CD4-positive, alpha-beta T cell (primary cell): Measurements from ENCODE around the gene DDN. TPM values are rescaled to one million over a fixed set of nuclear protein-coding genes. Genes with fewer than 3 reads are reported as not detected.

Experiments used
- ATAC-seq: fragments of 200-7000 bp; cut with Tn5 transposase; one replicate; pipeline ENCODE4 v1.10.0; 2022; ENCODE audit warnings: mild to moderate bottlenecking; ENCODE audit not compliant: poor library complexity
- CTCF ChIA-PET: fragments of 350-600 bp; sonication (Branson Sonifier 250); formaldehyde crosslinking; loops from one replicate; lab custom pipeline; 2021; ENCODE audit warnings: antibody characterized with exemption, inconsistent platforms; lab: Charles Lee
- POLR2A ChIA-PET: fragments of 350-600 bp; sonication (Branson Sonifier 250); formaldehyde crosslinking; loops from one replicate; lab custom pipeline; 2021; ENCODE audit warnings: antibody characterized with exemption, inconsistent platforms; lab: Charles Lee
- DNase-seq, 14 experiments: peaks; one replicate each; pipeline ENCODE4 v3.0.0-alpha.2; 2013 to 2020; ENCODE audit warnings: mixed read lengths in 2 of 14
- H3K27ac ChIP-seq, 2 donors: one replicate each; pipeline versions ENCODE4 v1.5.1 to v1.7.0; 2013; ENCODE audit warnings: low read length in 2 of 2, low read depth in 1 of 2, mild to moderate bottlenecking in 1 of 2
- H3K27me3 ChIP-seq, 2 experiments: 1 replicate in 1 of 2; 2 replicates in 1 of 2; pipeline versions ENCODE4 v1.6.1 to v1.7.0; 2013; ENCODE audit warnings: low read length in 2 of 2, control low read depth in 1 of 2, mild to moderate bottlenecking in 1 of 2, moderate library complexity in 1 of 2; ENCODE audit not compliant: insufficient read depth in 2 of 2, control insufficient read depth in 1 of 2
- H3K36me3 ChIP-seq: one replicate; pipeline ENCODE4 v1.6.1; 2013; ENCODE audit warnings: low read length, control low read depth; ENCODE audit not compliant: insufficient read depth
- H3K4me1 ChIP-seq: one replicate; pipeline ENCODE4 v1.6.1; 2013; ENCODE audit warnings: low read length, control low read depth; ENCODE audit not compliant: insufficient read depth
- H3K4me3 ChIP-seq: one replicate; pipeline ENCODE4 v1.5.1; 2013; ENCODE audit warnings: mild to moderate bottlenecking, low read length, moderate library complexity
- H3K9me3 ChIP-seq, 2 experiments: 1 replicate in 1 of 2; 2 replicates in 1 of 2; pipeline versions ENCODE4 v1.6.1 to v1.7.0; 2013; ENCODE audit warnings: low read length in 2 of 2, mild to moderate bottlenecking in 2 of 2, control low read depth in 1 of 2, moderate library complexity in 1 of 2; ENCODE audit not compliant: control insufficient read depth in 1 of 2, insufficient read depth in 1 of 2
- H3K27ac Mint-ChIP-seq: one replicate; pipeline ENCODE4 v1.8.0; 2020; ENCODE audit warnings: mixed read lengths
- H3K27me3 Mint-ChIP-seq: one replicate; pipeline ENCODE4 v1.8.0; 2021; ENCODE audit warnings: mixed read lengths
- H3K36me3 Mint-ChIP-seq: one replicate; pipeline ENCODE4 v1.8.0; 2021; ENCODE audit warnings: low read depth, mixed read lengths
- H3K4me1 Mint-ChIP-seq: one replicate; pipeline ENCODE4 v1.8.0; 2021; ENCODE audit warnings: low read depth, mixed read lengths
- H3K4me3 Mint-ChIP-seq: one replicate; pipeline ENCODE4 v1.8.0; 2020; ENCODE audit warnings: mild to moderate bottlenecking, mixed read lengths
- H3K9me3 Mint-ChIP-seq: one replicate; pipeline ENCODE4 v1.8.0; 2020; ENCODE audit warnings: mixed read lengths
- CTCF ChIP-seq: fragments of 200-600 bp; IDR thresholded peaks from one replicate; pipeline ENCODE4 v1.8.0; 2022; ENCODE audit warnings: antibody characterized with exemption, mild to moderate bottlenecking
- intact Hi-C, 2 experiments: fragments of 100-400 bp; cut with DNase I in 1 of 2; cut with micrococcal nuclease in 1 of 2; formaldehyde crosslinking; loops; one replicate each; pipeline versions ENCODE4 v1.15.1 to v1.9.0; 2023 to 2025; cut with DNase I, micrococcal nuclease
- total RNA-seq, 174 experiments: library from RNA in 2 of 174; stranded (reverse) in 2 of 174; gene quantifications; one replicate each; pipeline ENCODE4 v1.2.3 and lab custom pipeline; 2021 to 2026

The DDN gene
- total RNA-seq, 2 experiments from 2014 or later, result 0.30 to 0.47 TPM

DNA sequence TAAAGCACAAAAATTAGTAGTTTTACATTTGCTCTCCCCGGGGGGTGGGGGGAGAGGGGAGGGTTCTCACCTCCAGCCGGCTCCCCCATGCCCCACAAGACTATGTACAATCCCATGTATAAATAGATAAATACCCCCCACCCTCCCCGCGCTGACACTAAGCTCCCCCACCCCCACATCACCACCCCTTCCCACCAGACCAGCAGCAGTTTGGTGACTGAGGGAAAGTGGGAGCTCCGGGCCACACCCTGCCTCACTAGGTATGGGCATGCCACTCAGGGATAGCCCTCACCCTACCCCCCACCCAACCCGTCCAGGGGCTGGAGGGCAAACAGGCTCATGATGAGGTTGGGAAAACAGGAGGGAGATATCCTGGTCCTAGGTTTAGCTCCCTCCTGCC, 21.3 kb upstream of the DDN start:
- peak overlapping the region; percentile 99 for H3K27ac Mint-ChIP-seq
- H3K4me3 Mint-ChIP-seq, result no peak overlapping the region
- no peaks in the 10 kb centered on the region for H3K27me3 ChIP-seq
- no peak for TF ChIP-seq CTCF
- no peaks in the 10 kb centered on the region for H3K27me3 Mint-ChIP-seq
- CTCF ChIA-PET, result interaction anchor here (0.9 to 2.9 kb wide), 7 partner anchors 9 to 78 kb away, joined by 3 to 39 read pairs (median 5); partner anchors contain the start of genes ARF3 and WNT1
- no peak for ATAC-seq
- peaks cover 27% of the 10 kb centered on the region for H3K4me1 ChIP-seq
- H3K4me1 Mint-ChIP-seq, result peaks cover 36% of the 10 kb centered on the region
- peak overlapping the region in 1 of 2 donors; percentile 30 for H3K27ac ChIP-seq
- no peak overlapping the region for H3K4me3 ChIP-seq
- intact Hi-C loops, result loop anchor here in 1 of 2 experiments (2.0 kb wide), 1 partner anchor 36 kb away; no protein-coding TSS in a partner anchor
- DNase-seq, result no peak
- H3K9me3 ChIP-seq, result no peaks in the 10 kb centered on the region
- POLR2A ChIA-PET, result interaction anchor here (0.7 to 1.9 kb wide), 9 partner anchors 8 to 111 kb away, joined by 3 to 6 read pairs (median 4); partner anchors contain the start of genes DDN, RHEBL1 and TUBA1B
- peaks cover 76% of the 10 kb centered on the region for H3K36me3 Mint-ChIP-seq
- peaks cover 48% of the 10 kb centered on the region for H3K36me3 ChIP-seq
- H3K9me3 Mint-ChIP-seq, result no peaks in the 10 kb centered on the region

DNA sequence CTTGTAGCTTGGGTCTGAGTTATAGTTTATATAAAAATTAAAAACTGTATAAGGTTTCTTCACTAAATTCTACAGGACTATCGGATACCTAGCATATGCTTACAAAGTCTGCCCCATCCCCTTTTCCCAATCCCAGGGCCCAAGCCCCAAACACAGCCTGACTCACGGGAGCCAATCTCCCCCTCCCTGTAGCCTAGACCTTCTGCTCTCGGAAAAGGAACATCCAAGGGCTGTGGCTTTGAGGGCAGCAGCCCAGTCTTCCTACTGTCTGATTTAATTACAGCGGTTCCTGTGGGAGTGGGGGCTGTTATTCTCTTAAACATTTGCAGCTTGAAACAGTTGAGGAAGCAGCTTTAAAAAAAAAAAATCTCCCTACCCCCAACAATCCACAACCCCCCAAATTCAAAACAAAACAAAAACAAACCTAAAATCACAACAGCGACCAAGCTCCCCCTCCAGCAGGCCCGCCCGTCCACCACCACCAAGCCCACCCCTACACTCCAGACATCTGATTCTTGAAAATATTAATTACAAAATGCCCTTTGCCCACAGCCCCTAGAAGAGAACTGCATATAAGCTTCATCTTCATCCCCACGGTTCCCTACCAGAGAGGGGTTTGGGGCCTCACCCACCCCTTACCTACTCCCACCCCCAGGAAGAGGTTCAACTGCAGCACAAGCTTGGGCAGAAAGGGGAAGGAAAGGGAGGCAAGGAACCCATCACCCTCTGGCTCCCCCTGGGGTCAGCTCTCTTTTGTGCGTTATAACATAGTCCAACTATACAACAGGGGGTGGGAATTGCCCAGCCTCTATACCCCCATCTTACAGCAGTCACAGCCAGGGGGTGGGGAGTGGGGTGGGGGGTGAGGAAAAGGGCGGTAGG, 20.5 kb upstream of the DDN start:
- no peaks in the 10 kb centered on the region for H3K27me3 Mint-ChIP-seq
- peak; percentile 28 for TF ChIP-seq CTCF
- H3K27ac Mint-ChIP-seq, result peak overlapping the region; percentile 99
- H3K9me3 Mint-ChIP-seq, result no peaks in the 10 kb centered on the region
- CTCF ChIA-PET, result interaction anchor here (0.6 to 2.9 kb wide), 15 partner anchors 9 to 266 kb away, joined by 3 to 39 read pairs (median 5); partner anchors contain the start of genes ARF3, DDN and WNT1
- intact Hi-C loops, result loop anchor here (2.0 kb wide), 2 partner anchors 37 to 167 kb away; partner anchors contain the start of gene DDX23 (in 1 of the 2)
- peak overlapping the region; percentile 94 to 97 for H3K27ac ChIP-seq
- H3K9me3 ChIP-seq, result no peaks in the 10 kb centered on the region
- peaks cover 27% of the 10 kb centered on the region for H3K4me1 ChIP-seq
- H3K27me3 ChIP-seq, result no peaks in the 10 kb centered on the region
- peaks cover 75% of the 10 kb centered on the region for H3K36me3 Mint-ChIP-seq
- ATAC-seq (no peak), DNase-seq (peak in 8 of 14 experiments; percentile 13 to 78 (median 35))
- H3K4me1 Mint-ChIP-seq, result peaks cover 43% of the 10 kb centered on the region
- H3K4me3 Mint-ChIP-seq, result peak overlapping the region; percentile 97
- H3K36me3 ChIP-seq, result peaks cover 41% of the 10 kb centered on the region
- peak overlapping the region; percentile 73 for H3K4me3 ChIP-seq
- POLR2A ChIA-PET, result interaction anchor here (0.7 to 1.9 kb wide), 11 partner anchors 9 to 721 kb away, joined by 3 to 6 read pairs (median 4); partner anchors contain the start of genes DDN, RHEBL1, TMBIM6 and TUBA1B

DNA sequence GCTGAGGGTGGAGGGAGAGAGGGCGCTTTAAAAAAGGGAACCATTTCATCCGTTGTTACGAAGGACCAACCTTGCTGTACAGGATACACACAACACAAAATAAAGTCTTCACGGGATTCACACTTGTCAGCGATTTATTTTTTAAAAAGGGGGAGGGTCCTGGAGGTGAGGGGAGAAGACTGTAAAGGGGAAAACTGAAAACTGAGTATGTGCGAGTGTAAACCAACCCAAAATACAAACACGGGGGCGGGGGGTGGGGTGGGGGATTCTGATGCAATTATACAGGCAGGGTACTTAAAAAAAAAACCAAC, 19.9 kb upstream of the DDN start:
- DNase-seq, result no peak
- TF ChIP-seq CTCF, result no peak
- Histone ChIP-seq H3K9me3 (no peaks in the 10 kb centered on the region), H3K36me3 (peaks cover 37% of the 10 kb centered on the region), H3K4me3 (peak overlapping the region; percentile 73), H3K27me3 (no peaks in the 10 kb centered on the region), H3K27ac (peak overlapping the region; percentile 94 to 97), H3K4me1 (peaks cover 27% of the 10 kb centered on the region)
- peaks cover 49% of the 10 kb centered on the region for H3K4me1 Mint-ChIP-seq
- ChIA-PET CTCF (interaction anchor here (0.6 to 2.9 kb wide), 13 partner anchors 10 to 266 kb away, joined by 3 to 39 read pairs (median 4); partner anchors contain the start of genes DDN and WNT1), POLR2A (interaction anchor here (0.9 to 1.9 kb wide), 5 partner anchors 22 to 722 kb away, joined by 3 to 5 read pairs (median 4); partner anchors contain the start of genes RHEBL1, TMBIM6 and TUBA1B)
- H3K36me3 Mint-ChIP-seq, result peaks cover 74% of the 10 kb centered on the region
- H3K27me3 Mint-ChIP-seq, result no peaks in the 10 kb centered on the region
- no peaks in the 10 kb centered on the region for H3K9me3 Mint-ChIP-seq
- intact Hi-C loops, result loop anchor here in 1 of 2 experiments (2.0 kb wide), 2 partner anchors 38 to 166 kb away; partner anchors contain the start of gene DDX23
- H3K4me3 Mint-ChIP-seq, result peak overlapping the region; percentile 97
- ATAC-seq, result peak; percentile 32
- H3K27ac Mint-ChIP-seq, result peak overlapping the region; percentile 99
